Measurements from ENCODE around the gene SPC25. TPM values are rescaled to one million over a fixed set of nuclear protein-coding genes. Genes with fewer than 3 reads are reported as not detected.
"Not testable (repeated sequence)": the region's sequence is repeated elsewhere in the genome, so short reads cannot be mapped to it uniquely, and the experiment has no call there.

The SPC25 gene
- total RNA-seq, 1 experiment from 2014 or later, result 31.5 TPM

- no peak overlapping the region for H3K27ac ChIP-seq (ENCODE audit: insufficient read length, low read depth, low read length)
- no peaks in the 10 kb centered on the region for H3K9me3 ChIP-seq (ENCODE audit: control insufficient read depth, low read depth, low read length)
- no peak for DNase-seq
- no peaks in the 10 kb centered on the region for H3K27me3 Mint-ChIP-seq (ENCODE audit: low read depth)
- H3K79me1 ChIP-seq (ENCODE audit: insufficient read depth, low read depth, low read length, poor library complexity, severe bottlenecking), result no peaks in the 10 kb centered on the region
- no peak overlapping the region for H4K91ac ChIP-seq (ENCODE audit: insufficient read length, low read depth, low read length)
- no peak overlapping the region for H3K27ac Mint-ChIP-seq
- H2BK5ac ChIP-seq (ENCODE audit: insufficient read length, low read length), result no peak overlapping the region
- no peaks in the 10 kb centered on the region for H4K20me1 ChIP-seq (ENCODE audit: control insufficient read depth, insufficient read depth, insufficient read length)
- H3K23me2 ChIP-seq (ENCODE audit: insufficient read length, low read depth, low read length, poor library complexity, severe bottlenecking), result no peaks in the 10 kb centered on the region
- no peak overlapping the region for H2BK12ac ChIP-seq (ENCODE audit: insufficient read length, low read depth, low read length)
- no peak overlapping the region for H2BK120ac ChIP-seq (ENCODE audit: low read depth, low read length, poor library complexity, severe bottlenecking)
- H3T11ph ChIP-seq (ENCODE audit: low read length), result no peak overlapping the region
- no peak overlapping the region for H3K9ac ChIP-seq (ENCODE audit: extremely low read depth, insufficient read length, low read length)
- no peaks in the 10 kb centered on the region for H3K79me2 ChIP-seq (ENCODE audit: insufficient read depth, low read length)
- no peak overlapping the region for H3K4me2 ChIP-seq (ENCODE audit: insufficient read depth, insufficient read length, low read length)
- no peaks in the 10 kb centered on the region for H3K4me1 ChIP-seq (ENCODE audit: insufficient read depth, low read length)
- TF ChIP-seq, protein P1, sequence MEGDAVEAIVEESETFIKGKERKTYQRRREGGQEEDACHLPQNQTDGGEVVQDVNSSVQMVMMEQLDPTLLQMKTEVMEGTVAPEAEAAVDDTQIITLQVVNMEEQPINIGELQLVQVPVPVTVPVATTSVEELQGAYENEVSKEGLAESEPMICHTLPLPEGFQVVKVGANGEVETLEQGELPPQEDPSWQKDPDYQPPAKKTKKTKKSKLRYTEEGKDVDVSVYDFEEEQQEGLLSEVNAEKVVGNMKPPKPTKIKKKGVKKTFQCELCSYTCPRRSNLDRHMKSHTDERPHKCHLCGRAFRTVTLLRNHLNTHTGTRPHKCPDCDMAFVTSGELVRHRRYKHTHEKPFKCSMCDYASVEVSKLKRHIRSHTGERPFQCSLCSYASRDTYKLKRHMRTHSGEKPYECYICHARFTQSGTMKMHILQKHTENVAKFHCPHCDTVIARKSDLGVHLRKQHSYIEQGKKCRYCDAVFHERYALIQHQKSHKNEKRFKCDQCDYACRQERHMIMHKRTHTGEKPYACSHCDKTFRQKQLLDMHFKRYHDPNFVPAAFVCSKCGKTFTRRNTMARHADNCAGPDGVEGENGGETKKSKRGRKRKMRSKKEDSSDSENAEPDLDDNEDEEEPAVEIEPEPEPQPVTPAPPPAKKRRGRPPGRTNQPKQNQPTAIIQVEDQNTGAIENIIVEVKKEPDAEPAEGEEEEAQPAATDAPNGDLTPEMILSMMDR (conservative IDR thresholded peaks at IDR 0.05), result no peak
- H3K4ac ChIP-seq (ENCODE audit: low read depth, low read length), result no peak overlapping the region
- no peak overlapping the region for H3K4me3 Mint-ChIP-seq
- no peak overlapping the region for H3K18ac ChIP-seq (ENCODE audit: insufficient read length, low read depth, low read length)
- H3K14ac ChIP-seq (ENCODE audit: insufficient read depth, low read length), result no peak overlapping the region
- H2BK15ac ChIP-seq (ENCODE audit: low read depth, low read length), result no peak overlapping the region
- H4K8ac ChIP-seq (replicated peaks; ENCODE audit: insufficient read length, low read depth, low read length), result no peak overlapping the region
- WGBS (ENCODE audit: extremely low coverage, insufficient read length, low lambda C conversion rate), result no CpG with 5 or more reads among the region's 1 CpG
- H2AK5ac ChIP-seq (ENCODE audit: insufficient read length, low read length), result no peak overlapping the region
- no peak overlapping the region for H2AFZ ChIP-seq (ENCODE audit: low read length)
- H4K5ac ChIP-seq (ENCODE audit: insufficient read length, low read depth, low read length), result no peak overlapping the region
- no peak overlapping the region for H3K23ac ChIP-seq (ENCODE audit: insufficient read length, low read depth, low read length)
- H3K56ac ChIP-seq (ENCODE audit: insufficient read length, low read depth, low read length), result no peak overlapping the region
- H3K36me3 Mint-ChIP-seq (ENCODE audit: insufficient read depth in 1 of 3, low read depth in 3 of 3), result peaks cover 17 to 40% (median 34%) of the 10 kb centered on the region in 3 experiments; a peak in 6 of 7 replicates
- no peak overlapping the region for H2BK20ac ChIP-seq (ENCODE audit: low read depth, low read length, poor library complexity, severe bottlenecking)
- no peaks in the 10 kb centered on the region for H3K27me3 ChIP-seq (ENCODE audit: insufficient read depth, low read length)
- peaks cover 4 to 8% of the 10 kb centered on the region in 2 experiments; a peak in 3 of 4 replicates for H3K4me1 Mint-ChIP-seq
- H3K9me3 Mint-ChIP-seq, result no peaks in the 10 kb centered on the region
Measured at GRCh38 chr2:168884975-168885374, 5.3 kb downstream of the SPC25 start.

- H3K56ac ChIP-seq (ENCODE audit: insufficient read length, low read depth, low read length); H3K9me3 Mint-ChIP-seq; H4K20me1 ChIP-seq (ENCODE audit: control insufficient read depth, insufficient read depth, insufficient read length); H4K91ac ChIP-seq (ENCODE audit: insufficient read length, low read depth, low read length); H2BK20ac ChIP-seq (ENCODE audit: low read depth, low read length, poor library complexity, severe bottlenecking); H3K4me2 ChIP-seq (ENCODE audit: insufficient read depth, insufficient read length, low read length); H3K23ac ChIP-seq (ENCODE audit: insufficient read length, low read depth, low read length); H3T11ph ChIP-seq (ENCODE audit: low read length); H2AK5ac ChIP-seq (ENCODE audit: insufficient read length, low read length); H2BK120ac ChIP-seq (ENCODE audit: low read depth, low read length, poor library complexity, severe bottlenecking); H3K27me3 ChIP-seq (ENCODE audit: insufficient read depth, low read length); H2BK5ac ChIP-seq (ENCODE audit: insufficient read length, low read length); H3K27me3 Mint-ChIP-seq (ENCODE audit: low read depth); H2AFZ ChIP-seq (ENCODE audit: low read length); H3K4ac ChIP-seq (ENCODE audit: low read depth, low read length); H3K79me1 ChIP-seq (ENCODE audit: insufficient read depth, low read depth, low read length, poor library complexity, severe bottlenecking); H2BK12ac ChIP-seq (ENCODE audit: insufficient read length, low read depth, low read length); H3K4me1 Mint-ChIP-seq; H4K8ac ChIP-seq (replicated peaks; ENCODE audit: insufficient read length, low read depth, low read length); DNase-seq; H3K9me3 ChIP-seq (ENCODE audit: control insufficient read depth, low read depth, low read length); H3K14ac ChIP-seq (ENCODE audit: insufficient read depth, low read length); H4K5ac ChIP-seq (ENCODE audit: insufficient read length, low read depth, low read length); H3K18ac ChIP-seq (ENCODE audit: insufficient read length, low read depth, low read length); H3K27ac Mint-ChIP-seq; H3K4me1 ChIP-seq (ENCODE audit: insufficient read depth, low read length); H3K9ac ChIP-seq (ENCODE audit: extremely low read depth, insufficient read length, low read length); H3K79me2 ChIP-seq (ENCODE audit: insufficient read depth, low read length); H3K23me2 ChIP-seq (ENCODE audit: insufficient read length, low read depth, low read length, poor library complexity, severe bottlenecking); H2BK15ac ChIP-seq (ENCODE audit: low read depth, low read length); H3K4me3 Mint-ChIP-seq; H3K27ac ChIP-seq (ENCODE audit: insufficient read length, low read depth, low read length): not testable (repeated sequence)
- no CpG with 5 or more reads among the region's 12 CpGs for WGBS (ENCODE audit: extremely low coverage, insufficient read length, low lambda C conversion rate)
- peaks cover 9 to 28% (median 22%) of the 10 kb centered on the region in 3 experiments; a peak in 6 of 7 replicates for H3K36me3 Mint-ChIP-seq (ENCODE audit: insufficient read depth in 1 of 3, low read depth in 3 of 3)
Measured at GRCh38 chr2:168882163-168882562, 8.1 kb downstream of the SPC25 start.

Data from H9 (cell line).